CMK (cell line): Measurements from ENCODE around the gene ST6GAL1.
"Not testable (repeated sequence)": the region's sequence is repeated elsewhere in the genome, so short reads cannot be mapped to it uniquely, and the experiment has no call there.

ENCODE experiments used
- DNase-seq: peaks from one replicate; pipeline ENCODE4 v3.0.0-alpha.2; 2010; ENCODE audit warnings: low read depth

ST6GAL1 gene

GRCh38 chr3:186945255-186945823, 15.0 kb downstream of the ST6GAL1 start:
- no peak for DNase-seq

DNA sequence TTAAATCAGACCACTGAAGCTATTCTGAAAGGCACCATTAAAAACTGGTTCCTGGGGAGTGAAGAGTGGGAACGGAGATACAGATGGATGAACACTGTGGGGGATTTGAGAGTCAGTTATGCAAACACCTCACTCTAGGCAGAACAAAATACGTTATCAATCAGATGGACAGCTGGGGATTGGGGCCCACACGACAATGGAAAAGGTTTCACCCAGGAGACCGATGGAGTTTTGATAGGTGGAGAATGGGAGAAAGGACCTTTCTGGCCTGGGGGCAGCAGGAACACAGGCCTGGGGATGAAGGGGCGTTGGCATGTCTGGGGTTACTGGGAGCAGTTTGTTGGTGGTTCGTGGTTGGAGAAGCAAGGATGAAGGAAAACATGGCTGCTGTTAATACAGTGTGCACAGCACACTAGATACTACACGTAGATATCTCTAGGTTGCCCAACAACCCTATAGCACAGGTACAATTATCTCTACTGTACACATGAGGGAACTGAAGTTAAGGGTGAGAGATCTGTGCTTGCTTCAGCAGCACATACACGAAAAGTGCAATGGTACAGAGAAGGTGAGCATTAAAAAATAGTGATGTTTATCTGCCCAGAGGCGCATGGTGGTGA, 16.5 kb downstream of the ST6GAL1 start:
- no peak for DNase-seq

GRCh38 chr3:186949281-186949982, 19.1 kb downstream of the ST6GAL1 start:
- DNase-seq: no peak

DNA sequence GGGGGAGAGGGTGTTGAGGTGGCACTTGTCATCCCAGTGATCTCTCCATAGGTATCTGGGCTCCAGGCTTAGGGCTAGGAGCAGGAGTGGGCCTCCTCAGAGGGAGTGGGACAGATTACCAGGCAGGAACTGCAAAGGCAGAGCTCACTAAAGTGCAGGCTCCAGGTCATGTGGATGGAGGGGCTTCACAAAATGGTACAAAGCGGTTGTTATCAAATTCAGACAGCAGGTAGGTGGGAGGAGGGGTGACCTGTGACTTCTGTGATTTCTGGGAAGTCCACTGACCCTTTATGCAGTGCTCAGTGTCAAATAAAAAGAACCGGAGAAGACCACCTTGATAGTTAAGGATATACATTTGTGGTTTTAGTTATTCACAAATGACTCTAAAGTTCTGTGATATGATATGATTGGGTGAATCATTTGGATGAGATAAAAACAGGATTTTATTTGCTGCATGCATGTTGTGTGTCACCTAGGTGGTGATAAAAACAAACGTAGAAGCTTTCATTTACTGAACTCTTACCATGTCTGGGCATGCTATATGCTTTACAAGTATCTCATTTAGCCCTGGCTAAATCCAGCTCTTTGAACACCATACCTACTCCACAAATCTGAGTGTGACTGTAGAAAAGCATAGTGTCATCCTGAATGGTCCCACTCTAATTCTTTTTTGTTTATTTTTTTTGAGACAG, 20.2 kb downstream of the ST6GAL1 start:
- DNase-seq: no peak

DNA sequence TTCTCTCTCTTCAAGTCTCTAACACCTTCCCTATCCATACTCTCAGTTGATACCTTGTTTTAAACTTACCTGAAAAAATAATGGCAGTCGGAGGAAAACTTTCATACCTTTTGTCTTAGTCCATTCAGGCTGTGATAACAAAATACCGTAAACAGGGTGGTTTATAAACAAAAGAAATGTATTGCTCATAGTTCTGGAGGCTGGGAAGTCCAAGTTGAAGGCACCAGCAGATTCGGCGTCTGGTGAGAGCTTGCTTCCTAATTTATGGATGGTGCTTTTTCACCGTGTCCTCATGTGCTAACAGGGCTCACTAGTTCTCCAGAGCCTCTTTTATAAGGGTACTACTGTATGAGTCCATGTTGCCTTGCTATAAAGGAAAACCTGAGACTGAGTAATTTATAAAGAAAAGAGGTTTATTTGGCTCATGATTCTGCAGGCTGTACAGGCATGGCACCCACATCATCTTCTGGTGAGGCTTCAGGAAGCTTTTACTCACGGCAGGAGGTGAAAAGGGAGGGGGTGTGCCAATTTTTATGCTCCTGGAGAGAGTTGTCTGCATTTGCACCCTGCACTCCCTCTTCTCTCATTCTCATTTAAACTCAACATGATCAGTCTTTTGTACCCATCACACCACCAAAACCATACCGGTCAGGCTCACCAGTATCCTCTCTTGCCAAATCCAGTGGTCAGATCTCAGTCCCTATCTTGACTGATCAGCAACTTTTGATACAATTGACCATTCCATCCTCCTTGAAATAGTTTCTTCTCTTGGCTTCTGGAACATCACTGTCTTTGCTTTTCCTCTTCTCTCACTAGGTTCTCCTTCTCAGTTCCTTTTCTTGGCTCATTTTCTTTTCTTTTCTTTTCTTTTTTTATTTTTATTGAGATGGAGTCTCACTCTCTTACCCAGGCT, 21.6 kb downstream of the ST6GAL1 start:
- no peak for DNase-seq

- no peak for DNase-seq
These were observed 22.7 kb downstream of the ST6GAL1 start for GRCh38 chr3:186953011-186953487.

GRCh38 chr3:186953992-186954699, 23.8 kb downstream of the ST6GAL1 start:
- DNase-seq: not testable (repeated sequence)

- DNase-seq: no peak
These were observed 25.8 kb downstream of the ST6GAL1 start for GRCh38 chr3:186955898-186956696.

DNA sequence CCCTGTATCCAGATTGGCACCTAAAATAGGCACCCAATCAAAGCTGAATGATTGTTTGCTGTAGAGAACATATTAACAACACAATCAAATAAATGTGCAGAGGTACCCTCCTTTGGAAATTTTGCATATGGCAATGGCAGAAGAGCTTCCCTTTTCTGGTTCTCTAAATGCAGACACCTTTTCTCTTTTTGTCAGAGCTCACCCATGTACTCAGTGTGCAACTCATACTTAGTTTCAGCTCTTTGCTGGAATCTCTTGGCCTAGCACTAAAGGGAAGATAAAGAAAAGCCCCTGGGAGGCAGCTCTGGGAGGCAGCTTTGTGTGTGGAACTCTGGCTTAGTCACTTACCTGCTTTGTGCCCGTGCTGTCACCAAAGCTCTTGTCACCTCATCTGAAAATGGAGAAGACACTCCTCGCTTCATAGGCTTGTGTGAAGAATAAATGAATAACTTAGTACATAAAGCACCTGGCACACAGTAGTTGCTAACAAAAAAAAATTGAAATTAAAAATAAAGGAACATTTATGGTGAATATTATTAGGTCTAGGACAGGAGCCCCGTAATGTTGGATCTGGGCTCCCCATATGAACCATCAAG, 28.8 kb downstream of the ST6GAL1 start:
- no peak for DNase-seq

DNA sequence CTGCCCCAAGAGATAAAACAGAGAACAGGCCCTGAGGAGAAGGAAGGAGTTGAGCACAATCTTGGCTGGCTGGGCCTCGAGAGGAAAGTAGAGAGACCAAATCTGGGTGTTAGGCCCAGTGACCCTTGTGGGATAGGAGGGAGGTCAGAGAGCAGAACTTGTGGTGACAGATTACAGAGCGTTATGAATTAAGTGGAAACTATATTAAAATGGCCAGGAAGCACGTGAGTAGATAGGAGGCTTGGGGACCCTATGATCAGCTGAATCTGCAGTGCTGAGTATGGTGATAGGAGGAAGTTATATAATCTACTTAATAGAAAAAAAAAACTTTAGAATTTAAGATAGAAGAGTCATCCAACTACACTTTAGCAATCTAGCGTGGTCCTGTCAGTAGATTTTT, 30.0 kb downstream of the ST6GAL1 start:
- peak; percentile 31 for DNase-seq

GRCh38 chr3:186962445-186962844, 32.1 kb downstream of the ST6GAL1 start:
- DNase-seq: no peak

GRCh38 chr3:186963636-186964035, 33.3 kb downstream of the ST6GAL1 start:
- DNase-seq: no peak

GRCh38 chr3:186964071-186964470, 33.7 kb downstream of the ST6GAL1 start:
- DNase-seq: no peak

DNA sequence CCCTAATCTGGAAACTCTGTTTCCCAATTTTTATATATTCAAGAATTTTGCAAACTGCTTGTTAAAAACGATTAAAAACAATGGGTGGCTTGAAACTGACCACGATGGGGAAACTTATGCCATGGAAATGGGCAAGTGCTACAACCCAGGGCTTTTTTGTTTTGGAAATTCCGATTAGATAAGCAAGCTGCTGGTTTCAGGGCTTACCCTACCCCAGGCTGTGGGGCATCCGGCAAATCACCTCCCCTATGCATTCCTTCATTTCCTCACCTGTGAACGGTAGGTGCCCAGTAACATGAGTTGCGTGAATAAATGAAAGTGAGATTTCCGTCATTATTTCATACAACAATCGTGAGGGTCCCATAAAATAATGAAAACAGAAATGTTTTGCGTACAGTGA, 34.3 kb downstream of the ST6GAL1 start:
- DNase-seq: no peak

DNA sequence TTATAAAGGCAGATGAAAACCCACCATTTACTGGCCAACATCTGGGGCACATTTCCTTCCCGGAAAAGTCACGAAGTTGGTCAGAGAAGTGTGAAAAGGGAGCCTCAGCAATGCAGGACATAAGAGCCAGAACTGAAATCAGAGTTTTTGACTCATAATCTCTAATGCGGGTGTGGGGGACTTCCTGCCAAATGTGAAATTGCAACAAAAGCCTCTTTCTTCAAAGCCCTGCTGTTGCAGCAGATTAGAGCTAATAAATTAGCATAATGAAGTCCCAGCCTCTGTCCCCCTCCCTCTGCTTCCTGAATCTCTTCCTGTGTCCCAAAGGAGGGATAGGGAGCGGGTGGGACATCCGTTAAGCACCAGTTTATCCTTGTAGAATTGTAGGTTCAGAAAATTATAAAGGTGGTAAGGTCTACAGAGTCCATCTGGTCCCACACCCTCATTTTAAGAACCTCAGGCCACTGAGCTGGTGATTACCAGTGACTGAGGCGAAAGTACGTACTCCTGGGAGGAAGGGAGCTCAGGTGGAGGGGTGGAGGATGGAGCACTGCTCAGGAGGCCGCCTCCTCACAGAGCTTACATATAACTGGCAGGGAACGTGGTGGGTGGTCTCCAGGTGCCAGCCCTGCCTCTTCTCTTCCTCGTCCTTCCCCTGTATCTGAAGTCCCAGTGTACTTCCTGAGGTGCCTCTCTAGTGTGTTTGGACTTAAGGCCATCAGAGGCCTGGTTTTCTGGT, 35.0 kb downstream of the ST6GAL1 start:
- DNase-seq: no peak

GRCh38 chr3:186966406-186966805, 36.1 kb downstream of the ST6GAL1 start:
- DNase-seq: no peak

- not testable (repeated sequence) for DNase-seq
These were observed 36.9 kb downstream of the ST6GAL1 start for GRCh38 chr3:186967236-186967635.

GRCh38 chr3:186967686-186968085, 37.4 kb downstream of the ST6GAL1 start:
- no peak for DNase-seq

DNA sequence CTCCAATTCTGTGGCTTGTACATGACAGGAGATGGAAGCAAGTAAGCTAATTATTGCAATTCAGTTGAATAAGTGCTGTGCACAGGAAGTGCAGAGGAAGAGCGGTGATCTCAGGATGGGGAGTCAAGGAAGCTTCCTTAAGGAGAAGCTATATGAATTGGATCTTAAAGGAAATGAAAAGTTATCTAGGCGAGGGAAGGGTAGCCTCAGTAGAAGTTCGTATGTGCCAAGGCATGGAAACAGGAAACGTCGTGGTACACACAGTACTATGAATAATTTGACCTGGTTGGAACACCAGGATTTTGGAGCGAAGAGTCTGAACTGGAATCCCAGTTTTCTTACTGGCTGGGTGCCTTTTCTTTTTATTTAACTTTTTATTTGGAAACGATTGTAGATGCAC, 39.3 kb downstream of the ST6GAL1 start:
- no peak for DNase-seq
